Measurements from ENCODE around the gene GPRASP3. TPM values are rescaled to one million over a fixed set of nuclear protein-coding genes. Genes with fewer than 3 reads are reported as not detected.

The GPRASP3 gene, protein sequence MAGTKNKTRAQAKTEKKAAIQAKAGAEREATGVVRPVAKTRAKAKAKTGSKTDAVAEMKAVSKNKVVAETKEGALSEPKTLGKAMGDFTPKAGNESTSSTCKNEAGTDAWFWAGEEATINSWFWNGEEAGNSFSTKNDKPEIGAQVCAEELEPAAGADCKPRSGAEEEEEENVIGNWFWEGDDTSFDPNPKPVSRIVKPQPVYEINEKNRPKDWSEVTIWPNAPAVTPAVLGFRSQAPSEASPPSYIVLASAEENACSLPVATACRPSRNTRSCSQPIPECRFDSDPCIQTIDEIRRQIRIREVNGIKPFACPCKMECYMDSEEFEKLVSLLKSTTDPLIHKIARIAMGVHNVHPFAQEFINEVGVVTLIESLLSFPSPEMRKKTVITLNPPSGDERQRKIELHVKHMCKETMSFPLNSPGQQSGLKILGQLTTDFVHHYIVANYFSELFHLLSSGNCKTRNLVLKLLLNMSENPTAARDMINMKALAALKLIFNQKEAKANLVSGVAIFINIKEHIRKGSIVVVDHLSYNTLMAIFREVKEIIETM
- 0.54 and 1.1 TPM in 2 replicates for total RNA-seq

DNA sequence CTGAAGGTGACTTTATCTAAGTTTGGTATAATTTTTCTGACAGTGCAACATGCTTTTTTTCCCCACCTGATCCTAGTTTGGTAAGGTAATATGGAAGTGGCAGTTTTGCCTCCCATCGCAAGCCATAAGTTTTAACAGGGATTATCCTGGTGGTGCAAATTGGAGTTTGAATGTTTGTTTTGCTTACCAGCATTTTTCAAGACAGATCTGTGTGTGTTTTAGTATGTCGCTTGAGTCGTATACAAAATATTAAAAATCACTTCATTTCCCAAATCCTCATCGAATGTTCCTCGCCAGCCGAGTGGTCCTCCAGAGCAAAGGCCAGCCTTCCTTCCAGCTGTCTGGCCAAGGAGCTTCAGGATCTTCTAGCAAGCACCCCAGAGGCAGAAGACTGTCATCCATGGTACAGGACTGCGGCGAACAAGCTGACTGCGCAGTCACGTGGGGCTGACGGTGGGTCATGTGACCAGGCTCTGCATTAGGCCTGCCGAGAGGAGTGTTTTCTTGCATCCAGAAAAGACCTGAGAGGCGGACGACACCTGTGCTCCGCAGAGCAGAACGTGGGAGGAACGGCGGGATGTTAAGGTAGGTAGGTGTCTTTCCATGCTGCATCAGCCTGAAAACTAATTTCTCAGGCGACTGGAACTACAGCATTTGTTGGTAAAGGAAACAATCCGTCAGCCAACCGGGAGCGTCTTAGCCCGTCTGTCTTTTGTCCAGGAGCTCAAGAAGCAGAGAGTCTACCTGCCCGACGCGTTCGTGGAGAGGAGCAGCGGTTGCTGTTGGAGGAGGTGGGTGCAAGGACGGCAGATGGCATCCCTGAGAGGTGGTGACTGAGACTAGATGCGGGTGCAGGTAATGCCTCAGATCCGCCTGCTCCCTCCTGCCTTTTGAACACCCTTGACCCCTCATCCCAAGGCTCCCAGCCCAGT, at the start of gene GPRASP3:
TSS of gene GPRASP3 (plus strand) at position 507 of the 932 bp plus-strand sequence. CDS start 28,253 bp downstream, outside the sequence.

DNA sequence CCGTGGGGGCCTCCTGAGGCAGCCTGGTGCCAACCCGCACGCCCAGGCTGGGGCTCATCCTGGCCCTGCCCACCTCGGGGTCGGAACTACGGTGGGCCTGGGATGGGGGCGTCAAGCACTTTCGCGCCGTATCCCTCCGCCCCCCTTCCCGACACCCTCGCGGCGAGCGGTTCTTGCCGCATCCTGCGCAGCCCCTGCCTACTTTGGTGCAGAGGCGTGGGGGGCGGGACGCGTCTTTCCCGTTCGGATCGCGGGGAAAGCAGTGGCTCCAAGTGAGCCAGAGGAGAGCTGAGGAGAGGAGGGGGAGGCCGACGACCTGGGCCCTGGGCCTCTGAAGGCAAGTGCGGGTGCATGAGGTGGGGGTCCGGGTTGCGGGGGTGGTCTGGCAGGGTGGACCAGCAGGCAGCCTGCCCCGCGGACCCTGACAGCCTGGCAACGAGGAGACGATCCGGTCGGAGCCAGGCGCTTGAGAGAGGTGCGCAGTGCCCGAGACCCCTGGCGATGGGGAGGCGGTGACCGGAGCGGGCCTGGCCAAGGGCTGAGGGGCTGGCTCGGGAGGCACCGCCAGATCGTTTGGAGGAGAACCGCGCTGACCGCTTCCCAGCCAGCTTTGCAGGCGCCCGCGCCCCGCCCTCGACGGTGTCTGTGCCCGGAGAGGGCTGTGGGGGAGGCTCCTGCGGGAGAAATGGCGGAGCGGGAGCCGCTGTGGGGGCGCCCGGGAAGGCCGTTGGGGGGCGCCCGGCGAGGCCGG, 8.2 kb upstream of the GPRASP3 start, which contains the start of gene GPRASP2:
TSS of gene GPRASP2 (plus strand) at position 233 of the 751 bp plus-strand sequence. CDS start 2,422 bp downstream, outside the sequence.

Other genes with a start within 250 kb of the GPRASP3 start
- gene TCP11X2, start 248.9 kb upstream of the GPRASP3 start, total RNA-seq: not detected in 2 replicates
- 0.32 and 0.36 TPM in 2 replicates for gene TMSB15A, start 204.0 kb upstream of the GPRASP3 start, total RNA-seq
- 4.1 and 4.3 TPM in 2 replicates for gene ARMCX5, start 121.2 kb upstream of the GPRASP3 start, total RNA-seq
- gene GPRASP1, start 69.3 kb upstream of the GPRASP3 start, total RNA-seq: 0.32 and 1.1 TPM in 2 replicates
- 6.1 and 8.6 TPM in 2 replicates for gene GPRASP2, start 8.3 kb upstream of the GPRASP3 start, total RNA-seq
- not detected in 2 replicates for gene RAB40AL, start 216.5 kb downstream of the GPRASP3 start, total RNA-seq